Anterior cingulate cortex (tissue), 58 donors: ENCODE measurements around the gene MAPK1.
"Not testable (repeated sequence)": the region's sequence is repeated elsewhere in the genome, so short reads cannot be mapped to it uniquely, and the experiment has no call there.

Source experiments
- DNase-seq, 58 donors: peaks; one replicate each; lab custom pipeline; 2025; lab: John Stamatoyannopoulos, UW

MAPK1 gene

DNA sequence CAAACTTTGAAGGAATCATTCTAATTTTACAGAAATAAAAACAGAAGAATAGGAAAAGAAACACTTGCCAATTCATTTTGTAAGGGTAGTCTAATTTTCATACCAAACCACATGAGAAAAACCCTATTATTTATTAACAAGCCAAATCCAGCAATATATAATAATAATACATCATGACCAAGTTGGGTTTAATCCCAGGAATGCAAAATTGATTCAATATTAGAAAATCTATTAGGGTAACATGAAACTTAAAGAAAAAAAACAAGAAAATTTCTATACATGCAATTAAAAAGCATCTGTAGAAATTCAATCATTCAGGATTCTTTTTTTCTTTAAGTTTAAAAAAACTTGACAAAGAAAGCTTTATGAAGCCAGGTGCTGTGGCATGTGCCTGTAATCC, 16.8 kb downstream of the MAPK1 start:
- DNase-seq, result no peak

DNA sequence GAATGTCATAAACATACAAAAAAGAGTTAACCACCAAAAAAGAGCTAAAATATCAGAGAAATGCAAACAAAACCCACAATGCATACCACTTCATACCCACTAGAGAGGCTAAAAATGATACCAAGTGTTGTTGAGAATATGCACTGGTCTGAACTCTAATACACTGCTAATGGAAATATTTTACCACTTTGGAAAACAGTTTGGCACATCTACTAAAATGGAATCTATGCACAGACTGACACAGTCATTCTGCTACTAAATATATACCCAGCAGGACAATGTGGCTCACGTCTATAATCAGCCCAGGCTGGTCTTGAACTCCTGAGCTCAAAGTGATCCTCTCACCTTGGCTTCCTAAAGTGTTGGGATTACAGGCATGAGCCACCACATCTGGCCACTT, 18.0 kb downstream of the MAPK1 start:
- DNase-seq, result no peak

DNA sequence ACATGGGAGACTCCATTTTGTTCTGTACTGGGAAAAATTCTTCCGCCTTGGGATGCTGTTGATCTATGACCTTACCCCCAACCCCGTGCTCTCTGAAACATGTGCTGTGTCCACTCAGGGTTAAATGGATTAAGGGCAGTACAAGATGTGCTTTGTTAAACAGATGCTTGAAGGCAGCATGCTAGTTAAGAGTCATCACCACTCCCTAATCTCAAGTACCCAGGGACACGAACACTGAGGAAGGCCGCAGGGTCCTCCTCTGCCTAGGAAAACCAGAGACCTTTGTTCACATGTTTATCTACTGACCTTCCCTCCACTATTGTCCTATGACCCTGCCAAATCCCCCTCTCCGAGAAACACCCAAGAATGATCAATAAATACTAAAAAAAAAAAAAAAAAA, 19.4 kb downstream of the MAPK1 start:
- not testable (repeated sequence) for DNase-seq

GRCh38 chr22:21845558-21846453, 21.6 kb downstream of the MAPK1 start:
- no peak for DNase-seq

DNA sequence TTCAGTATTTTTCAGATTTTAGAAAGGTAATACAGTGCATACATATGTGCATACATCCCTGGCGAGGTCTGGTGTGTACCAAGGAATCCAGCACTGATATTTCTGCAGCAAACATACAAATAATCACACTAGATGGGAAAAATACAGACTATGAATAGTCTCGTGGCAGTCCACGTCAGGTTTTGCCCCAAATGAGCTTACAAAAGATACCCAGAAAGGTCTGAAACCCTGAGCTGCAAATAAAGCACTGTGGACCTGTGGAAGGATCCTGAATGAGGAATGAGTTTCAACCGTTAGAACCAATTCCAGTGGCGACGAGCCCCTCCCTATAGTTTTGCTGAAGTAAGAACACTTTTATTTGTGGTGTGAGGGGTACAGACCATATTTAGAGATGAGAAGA, 24.5 kb downstream of the MAPK1 start:
- no peak for DNase-seq

DNA sequence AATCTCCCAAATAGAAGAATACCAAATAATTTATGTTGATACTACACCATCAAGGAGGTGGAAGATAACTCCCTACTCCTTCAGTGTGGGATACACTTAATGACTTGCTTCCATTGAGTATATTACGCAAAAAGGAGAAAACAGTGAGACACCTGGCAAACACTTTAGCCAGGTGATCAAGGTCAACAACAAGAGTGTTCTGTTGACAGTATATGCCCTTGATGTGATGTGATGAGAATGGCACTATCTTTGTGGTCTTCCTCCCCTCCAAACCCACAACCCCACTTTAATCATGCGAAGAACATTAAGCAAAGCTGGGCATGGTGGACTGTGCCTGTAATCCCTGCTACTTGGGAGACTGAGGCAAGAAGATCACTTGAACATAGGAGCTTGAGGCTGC, 26.0 kb downstream of the MAPK1 start:
- DNase-seq, result no peak

- DNase-seq, result no peak
Measured at GRCh38 chr22:21840236-21840823, 27.1 kb downstream of the MAPK1 start.

- no peak for DNase-seq
Measured at GRCh38 chr22:21839765-21840140, 27.7 kb downstream of the MAPK1 start.

GRCh38 chr22:21839104-21839764, 28.2 kb downstream of the MAPK1 start:
- not testable (repeated sequence) for DNase-seq

DNA sequence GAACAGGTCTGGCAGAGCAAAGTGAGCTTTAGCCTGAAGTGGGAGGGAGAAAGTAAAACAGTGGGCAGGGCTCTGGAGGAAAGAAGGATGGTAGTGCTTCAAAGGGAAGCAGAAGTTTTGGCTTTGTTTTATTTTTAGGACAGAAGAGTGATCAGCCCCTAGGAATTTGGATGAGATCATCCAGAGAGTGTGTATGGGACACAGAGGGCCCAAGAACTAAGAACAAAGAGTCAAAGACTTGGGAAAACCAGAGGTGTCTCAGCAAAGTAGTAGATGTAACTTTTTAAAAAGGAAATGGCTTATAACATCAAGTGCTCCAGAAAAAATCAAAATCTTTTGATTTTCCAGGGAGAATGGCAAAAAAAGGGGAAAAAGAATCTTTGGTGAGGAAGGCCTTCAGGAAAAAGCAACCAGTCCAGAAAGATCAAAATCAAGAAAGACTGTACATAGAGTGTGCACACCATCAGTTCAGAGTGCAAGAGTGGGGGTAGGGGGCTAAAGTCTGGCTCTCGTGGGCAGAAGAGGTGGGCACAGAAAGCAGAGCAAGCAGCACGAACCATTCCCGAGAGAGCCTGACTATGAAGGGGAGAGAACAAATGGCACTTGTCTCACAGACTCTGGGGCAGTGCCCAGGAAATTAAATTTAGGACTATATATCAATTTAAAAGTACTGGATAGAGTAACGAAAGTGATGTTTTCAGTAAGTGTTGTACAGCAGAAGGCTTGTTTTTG, 30.0 kb downstream of the MAPK1 start:
- no peak for DNase-seq

DNA sequence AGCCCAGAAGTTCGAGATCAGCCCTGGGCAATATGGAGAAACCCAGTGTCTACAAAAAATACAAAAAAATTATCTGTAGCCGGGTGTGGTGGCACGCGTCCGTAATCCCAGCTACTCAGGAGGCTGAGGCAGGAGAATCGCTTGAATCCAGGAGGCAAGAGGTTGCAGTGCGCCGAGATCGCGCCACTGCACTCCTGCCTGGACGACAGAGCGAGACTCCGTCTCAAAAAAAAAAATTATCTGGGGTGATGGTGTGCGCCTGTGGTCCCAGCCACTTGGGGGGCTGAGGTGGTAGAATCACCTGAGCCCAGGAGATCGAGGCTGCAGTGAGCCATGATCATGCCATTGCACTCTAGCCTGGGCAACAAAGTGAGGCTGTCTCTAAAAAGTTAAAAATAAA, 31.0 kb downstream of the MAPK1 start:
- not testable (repeated sequence) for DNase-seq

GRCh38 chr22:21835378-21835777, 32.1 kb downstream of the MAPK1 start:
- DNase-seq, result no peak

DNA sequence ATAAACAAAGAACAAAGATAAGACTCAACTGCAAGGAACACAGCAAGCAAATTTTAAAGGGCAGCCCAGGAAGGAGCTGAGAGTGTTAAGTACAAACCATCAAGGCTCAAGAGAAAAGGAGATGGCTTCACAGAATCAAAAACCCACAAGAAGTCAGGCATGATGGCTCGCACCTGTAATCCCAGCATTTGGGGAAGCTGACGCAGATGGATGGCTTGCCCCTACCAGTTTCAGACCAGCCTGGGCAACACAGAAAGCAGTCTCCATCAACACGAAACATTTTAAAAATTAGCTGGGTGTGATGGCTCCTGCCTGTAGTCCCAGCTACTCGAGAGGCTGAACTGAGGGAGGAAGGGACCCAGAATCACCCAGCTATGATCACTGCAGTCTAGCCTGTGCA, 32.6 kb downstream of the MAPK1 start:
- DNase-seq, result no peak

DNA sequence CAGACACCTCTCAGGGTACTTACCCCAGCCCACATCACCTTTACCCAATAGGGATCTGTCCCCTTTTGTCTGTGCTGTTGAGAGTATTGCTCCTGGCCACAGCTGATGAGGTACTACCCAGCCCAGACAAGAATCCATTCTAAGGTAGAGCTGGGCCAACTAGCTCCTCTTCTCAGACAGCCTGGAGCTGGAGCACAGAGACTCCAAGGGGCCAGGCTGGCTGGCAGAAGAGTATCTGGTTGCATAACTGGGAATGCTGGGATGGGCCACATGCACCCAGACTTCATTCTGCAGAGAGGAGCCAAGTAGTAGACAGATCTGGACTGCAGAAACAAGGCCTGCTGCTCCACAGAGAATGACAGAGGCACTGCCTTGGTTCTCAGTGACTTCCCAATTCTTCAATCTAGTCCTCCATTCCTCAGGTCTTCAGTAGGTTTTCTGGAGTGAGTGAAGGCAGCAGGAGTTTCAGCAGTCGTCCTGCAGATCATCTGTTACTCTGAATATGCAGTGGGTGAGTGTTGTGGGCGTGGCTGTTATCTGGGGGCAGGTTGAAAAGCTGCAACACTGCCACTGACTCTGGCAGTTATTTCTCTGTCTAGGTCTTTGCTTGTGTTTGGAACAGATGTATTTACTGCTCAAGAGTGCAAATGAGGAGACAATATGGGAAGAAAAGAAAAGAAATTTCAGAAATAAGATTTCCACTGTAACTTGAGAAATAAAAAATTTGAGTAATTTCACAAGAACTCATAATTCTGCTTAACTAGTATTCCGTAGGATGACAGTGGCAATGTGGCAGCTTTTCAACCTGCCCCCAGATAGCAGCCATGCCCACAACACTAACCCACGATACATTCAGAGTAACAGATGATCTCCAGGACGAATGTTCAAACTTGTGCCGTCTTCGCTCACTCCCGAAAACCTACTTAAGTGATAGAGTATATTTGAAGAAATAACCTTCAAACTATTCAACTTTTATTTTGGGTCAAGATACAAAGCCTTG, 34.9 kb downstream of the MAPK1 start:
- DNase-seq, result peak in 12 of 58 donors; percentile 4 to 63 (median 13)

GRCh38 chr22:21829523-21829922, 37.9 kb downstream of the MAPK1 start:
- DNase-seq, result no peak

DNA sequence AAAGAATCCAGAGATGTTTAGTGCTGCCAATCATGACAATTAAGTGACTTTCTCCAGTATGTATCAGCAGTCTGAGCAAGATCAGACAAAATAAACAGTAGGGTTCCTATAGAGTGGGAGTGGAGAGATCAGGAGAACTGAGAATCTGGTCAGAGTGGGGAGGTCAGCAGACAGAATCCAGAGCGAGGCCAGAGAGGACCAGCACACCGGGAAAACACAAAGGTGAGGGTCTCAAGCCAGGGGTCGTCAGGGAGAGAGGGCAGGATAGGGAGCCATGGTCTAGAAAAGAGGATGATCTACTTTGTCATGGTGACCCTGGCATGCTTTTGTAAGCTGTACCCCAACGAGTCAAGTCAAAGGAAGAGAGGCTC, 39.2 kb downstream of the MAPK1 start:
- DNase-seq, result no peak

GRCh38 chr22:21827628-21828267, 39.7 kb downstream of the MAPK1 start:
- no peak for DNase-seq

- DNase-seq, result no peak
Measured at GRCh38 chr22:21826204-21826603, 41.2 kb downstream of the MAPK1 start.

- DNase-seq, result not testable (repeated sequence)
Measured at GRCh38 chr22:21824962-21825361, 42.5 kb downstream of the MAPK1 start.
